Activated CD4-positive, alpha-beta memory T cell treated with anti-CD3 and anti-CD28 coated beads, Interleukin-2, amount 10 ng/mL, durations not matched to agents 7 days and 5 days (primary cell): Measurements from ENCODE around the gene EXTL1. TPM values are rescaled to one million over a fixed set of nuclear protein-coding genes. Genes with fewer than 3 reads are reported as not detected.
A peak's percentile ranks its signal among the peaks of the same experiment; 100 is the strongest.
"Not testable (repeated sequence)": the region's sequence is repeated elsewhere in the genome, so short reads cannot be mapped to it uniquely, and the experiment has no call there.

Experiments used
- CTCF ChIA-PET: fragments of 350-600 bp; sonication (Branson Sonifier 250); formaldehyde crosslinking; loops from one replicate; lab custom pipeline; 2021; ENCODE audit warnings: antibody characterized with exemption, inconsistent platforms; lab: Charles Lee
- POLR2A ChIA-PET: fragments of 350-600 bp; sonication (Branson Sonifier 250); formaldehyde crosslinking; loops from one replicate; lab custom pipeline; 2021; ENCODE audit warnings: antibody characterized with exemption; lab: Charles Lee
- DNase-seq: peaks from one replicate; pipeline ENCODE4 v3.0.0-alpha.2; 2020
- H3K27ac Mint-ChIP-seq: one replicate; pipeline ENCODE4 v1.8.0; 2021; ENCODE audit warnings: mild to moderate bottlenecking, mixed read lengths
- H3K27me3 Mint-ChIP-seq: one replicate; pipeline ENCODE4 v1.8.0; 2021; ENCODE audit warnings: mixed read lengths
- H3K36me3 Mint-ChIP-seq: one replicate; pipeline ENCODE4 v1.8.0; 2021; ENCODE audit warnings: low read depth, mixed read lengths
- H3K4me1 Mint-ChIP-seq: one replicate; pipeline ENCODE4 v1.8.0; 2021; ENCODE audit warnings: mixed read lengths
- H3K4me3 Mint-ChIP-seq: one replicate; pipeline ENCODE4 v1.8.0; 2021; ENCODE audit warnings: mild to moderate bottlenecking, mixed read lengths
- H3K9me3 Mint-ChIP-seq: one replicate; pipeline ENCODE4 v1.8.0; 2021; ENCODE audit warnings: mixed read lengths
- total RNA-seq, 2 experiments: library from RNA; stranded (reverse); gene quantifications; one replicate each; pipeline ENCODE4 v1.2.3, GENCODE V29; 2021

EXTL1 gene
- not detected for total RNA-seq

GRCh38 chr1:26021647-26022403, at the start of gene EXTL1:
Gene EXTL1, plus strand, starts transcription at chr1:26021775. Its CDS starts 872 bp downstream, at chr1:26022647.
- H3K4me3 Mint-ChIP-seq, result no peak within 1 kb of the TSS
- H3K9me3 Mint-ChIP-seq, result no peaks in the 10 kb centered on the region
- DNase-seq, result no peak
- ChIA-PET CTCF (interaction anchor here (0.5 kb wide), 1 partner anchor 79 kb away, joined by 5 read pairs; no protein-coding TSS in a partner anchor), POLR2A (no interaction called here)
- peaks cover 7% of the 10 kb centered on the region for H3K4me1 Mint-ChIP-seq
- H3K27me3 Mint-ChIP-seq, result peaks cover 10% of the 10 kb centered on the region
- no peaks in the 10 kb centered on the region for H3K36me3 Mint-ChIP-seq
- H3K27ac Mint-ChIP-seq, result no peak within 1 kb of the TSS

- peaks cover 19% of the 10 kb centered on the region for H3K4me1 Mint-ChIP-seq
- H3K27ac Mint-ChIP-seq, result peak overlapping the region; percentile 72
- CTCF ChIA-PET, result interaction anchor here (1.2 to 2.3 kb wide), 4 partner anchors 13 to 76 kb away, joined by 3 to 14 read pairs (median 10); partner anchors contain the start of gene PAFAH2
- H3K4me3 Mint-ChIP-seq, result no peak overlapping the region
- no peaks in the 10 kb centered on the region for H3K27me3 Mint-ChIP-seq
- no peak for DNase-seq
- H3K9me3 Mint-ChIP-seq, result no peaks in the 10 kb centered on the region
- POLR2A ChIA-PET, result interaction anchor here (0.7 to 3.4 kb wide), 7 partner anchors 19 to 94 kb away, joined by 3 to 23 read pairs (median 5); partner anchors contain the start of genes PAFAH2 and STMN1
- peaks cover 52% of the 10 kb centered on the region for H3K36me3 Mint-ChIP-seq
Measured at GRCh38 chr1:25971811-25972180, 49.8 kb upstream of the EXTL1 start.

- H3K27me3 Mint-ChIP-seq, result no peaks in the 10 kb centered on the region
- peaks cover 19% of the 10 kb centered on the region for H3K4me1 Mint-ChIP-seq
- H3K36me3 Mint-ChIP-seq, result peaks cover 47% of the 10 kb centered on the region
- no peak overlapping the region for H3K27ac Mint-ChIP-seq
- H3K9me3 Mint-ChIP-seq, result no peaks in the 10 kb centered on the region
- no peak for DNase-seq
- POLR2A ChIA-PET, result no interaction called here
- CTCF ChIA-PET, result no interaction called here
- H3K4me3 Mint-ChIP-seq, result no peak overlapping the region
Measured at GRCh38 chr1:25973610-25974321, 47.8 kb upstream of the EXTL1 start.

GRCh38 chr1:25977801-25978200, 43.8 kb upstream of the EXTL1 start:
- Mint-ChIP-seq H3K4me3 (no peak overlapping the region), H3K36me3 (peaks cover 49% of the 10 kb centered on the region), H3K4me1 (no peaks in the 10 kb centered on the region), H3K9me3 (no peaks in the 10 kb centered on the region), H3K27me3 (no peaks in the 10 kb centered on the region), H3K27ac (no peak overlapping the region)
- no peak for DNase-seq
- POLR2A ChIA-PET, result no interaction called here
- CTCF ChIA-PET, result no interaction called here

- ChIA-PET CTCF (interaction anchor here (1.2 kb wide), 1 partner anchor 11 kb away, joined by 5 read pairs; no protein-coding TSS in a partner anchor), POLR2A (no interaction called here)
- no peak for DNase-seq
- H3K36me3 Mint-ChIP-seq, result peaks cover 52% of the 10 kb centered on the region
- no peak overlapping the region for H3K4me3 Mint-ChIP-seq
- H3K9me3 Mint-ChIP-seq, result no peaks in the 10 kb centered on the region
- no peaks in the 10 kb centered on the region for H3K4me1 Mint-ChIP-seq
- H3K27ac Mint-ChIP-seq, result no peak overlapping the region
- H3K27me3 Mint-ChIP-seq, result no peaks in the 10 kb centered on the region
Measured at GRCh38 chr1:25978403-25978802, 43.2 kb upstream of the EXTL1 start.

- ChIA-PET POLR2A (no interaction called here), CTCF (interaction anchor here (1.2 kb wide), 1 partner anchor 10 kb away, joined by 5 read pairs; no protein-coding TSS in a partner anchor)
- no peak for DNase-seq
- Mint-ChIP-seq H3K27ac (no peak overlapping the region), H3K4me1 (no peaks in the 10 kb centered on the region), H3K36me3 (peaks cover 50% of the 10 kb centered on the region), H3K27me3 (no peaks in the 10 kb centered on the region), H3K9me3 (no peaks in the 10 kb centered on the region), H3K4me3 (no peak overlapping the region)
Measured at GRCh38 chr1:25979210-25979609, 42.4 kb upstream of the EXTL1 start.

- Mint-ChIP-seq H3K27me3 (no peaks in the 10 kb centered on the region), H3K27ac (no peak overlapping the region), H3K4me3 (no peak overlapping the region), H3K4me1 (peaks cover 19% of the 10 kb centered on the region), H3K36me3 (peaks cover 48% of the 10 kb centered on the region), H3K9me3 (no peaks in the 10 kb centered on the region)
- DNase-seq, result no peak
- CTCF ChIA-PET, result no interaction called here
- POLR2A ChIA-PET, result no interaction called here
Measured at GRCh38 chr1:25985171-25985570, 36.4 kb upstream of the EXTL1 start.

- Mint-ChIP-seq H3K4me3 (no peak overlapping the region), H3K27ac (no peak overlapping the region)
- POLR2A ChIA-PET, result no interaction called here
Measured at GRCh38 chr1:25985670-25986069, 35.9 kb upstream of the EXTL1 start.

GRCh38 chr1:25986773-25987172, 34.8 kb upstream of the EXTL1 start:
- POLR2A ChIA-PET, result interaction anchor here (1.9 kb wide), 1 partner anchor 81 kb away, joined by 7 read pairs; no protein-coding TSS in a partner anchor
- not testable (repeated sequence) for DNase-seq

More at GRCh38 chr1:25985670-25986069, 35.9 kb upstream of the EXTL1 start:
- CTCF ChIA-PET, result no interaction called here
- no peak for DNase-seq
- no peaks in the 10 kb centered on the region for H3K27me3 Mint-ChIP-seq
- no peaks in the 10 kb centered on the region for H3K9me3 Mint-ChIP-seq
- H3K4me1 Mint-ChIP-seq, result peaks cover 24% of the 10 kb centered on the region
- H3K36me3 Mint-ChIP-seq, result peaks cover 48% of the 10 kb centered on the region

GRCh38 chr1:25987951-25988350, 33.6 kb upstream of the EXTL1 start:
- CTCF ChIA-PET, result interaction anchor here (0.9 to 6.3 kb wide), 4 partner anchors 9 to 92 kb away, joined by 3 to 45 read pairs (median 12); partner anchors contain the start of gene PAFAH2
- Mint-ChIP-seq H3K27ac (no peak overlapping the region), H3K4me1 (peaks cover 37% of the 10 kb centered on the region), H3K27me3 (no peaks in the 10 kb centered on the region), H3K36me3 (peaks cover 30% of the 10 kb centered on the region), H3K9me3 (no peaks in the 10 kb centered on the region), H3K4me3 (no peak overlapping the region)
- no peak for DNase-seq
- POLR2A ChIA-PET, result interaction anchor here (1.1 to 2.9 kb wide), 5 partner anchors 10 to 168 kb away, joined by 3 to 16 read pairs (median 3); partner anchors contain the start of gene PAFAH2

More at GRCh38 chr1:25986773-25987172, 34.8 kb upstream of the EXTL1 start:
- CTCF ChIA-PET, result interaction anchor here (3.9 to 6.3 kb wide), 2 partner anchors 11 to 91 kb away, joined by 20 to 45 read pairs; partner anchors contain the start of gene PAFAH2
- not testable (repeated sequence) for H3K27ac Mint-ChIP-seq, H3K4me3 Mint-ChIP-seq, H3K27me3 Mint-ChIP-seq, H3K9me3 Mint-ChIP-seq
- Mint-ChIP-seq H3K4me1 (peaks cover 29% of the 10 kb centered on the region), H3K36me3 (peaks cover 41% of the 10 kb centered on the region)

- Mint-ChIP-seq H3K4me1 (peaks cover 40% of the 10 kb centered on the region), H3K27me3 (no peaks in the 10 kb centered on the region), H3K9me3 (no peaks in the 10 kb centered on the region), H3K4me3 (peak overlapping the region; percentile 78), H3K27ac (peak overlapping the region; percentile 72), H3K36me3 (peaks cover 16% of the 10 kb centered on the region)
- ChIA-PET CTCF (interaction anchor here (0.6 to 6.3 kb wide), 7 partner anchors 8 to 244 kb away, joined by 3 to 45 read pairs (median 5); partner anchors contain the start of genes CEP85 and PAFAH2), POLR2A (interaction anchor here (0.6 to 3.6 kb wide), 15 partner anchors 8 to 1017 kb away, joined by 3 to 26 read pairs (median 7); partner anchors contain the start of genes MTFR1L, PAFAH2, PAQR7 and STMN1)
- DNase-seq, result no peak
Measured at GRCh38 chr1:25989440-25990234, 31.9 kb upstream of the EXTL1 start.

- Mint-ChIP-seq H3K27ac (peak overlapping the region; percentile 72), H3K36me3 (peaks cover 16% of the 10 kb centered on the region), H3K4me3 (peak overlapping the region; percentile 78), H3K9me3 (no peaks in the 10 kb centered on the region), H3K4me1 (peaks cover 40% of the 10 kb centered on the region), H3K27me3 (no peaks in the 10 kb centered on the region)
- ChIA-PET POLR2A (interaction anchor here (0.6 to 3.6 kb wide), 16 partner anchors 7 to 170 kb away, joined by 3 to 26 read pairs (median 6); partner anchors contain the start of genes MTFR1L, PAFAH2, PAQR7 and STMN1), CTCF (interaction anchor here (0.6 to 6.3 kb wide), 10 partner anchors 7 to 1056 kb away, joined by 3 to 45 read pairs (median 4); partner anchors contain the start of genes CEP85 and PAFAH2)
- no peak for DNase-seq
Measured at GRCh38 chr1:25990251-25990650, 31.3 kb upstream of the EXTL1 start.
